DND-41 (cell line): Measurements from ENCODE around the gene CENPP.
"Not testable (repeated sequence)": the region's sequence is repeated elsewhere in the genome, so short reads cannot be mapped to it uniquely, and the experiment has no call there.

Source experiments
- ATAC-seq: fragments of 200-7000 bp; cut with Tn5 transposase; 3 replicates; pipeline ENCODE4 v1.9.1; 2021; ENCODE audit warnings: low read depth; ENCODE audit not compliant: insufficient read depth
- DNase-seq: peaks from one replicate; pipeline ENCODE4 v3.0.0-alpha.2; 2020
- H2AFZ ChIP-seq: 2 replicates; pipeline ENCODE4 v1.6.0; 2012; ENCODE audit warnings: low read depth, low read length
- H3K27ac ChIP-seq: 2 replicates; pipeline ENCODE4 v1.5.1; 2012; ENCODE audit warnings: low read length, inconsistent platforms
- H3K27me3 ChIP-seq: fragments of 200-600 bp; sonication (generic); 2 replicates; pipeline ENCODE4 v1.6.0; 2012; ENCODE audit warnings: low read length, mild to moderate bottlenecking, inconsistent platforms; ENCODE audit not compliant: insufficient read depth, poor library complexity
- H3K36me3 ChIP-seq: 2 replicates; pipeline ENCODE4 v1.5.1; 2012; ENCODE audit warnings: low read length, inconsistent platforms; ENCODE audit not compliant: insufficient read depth
- H3K4me1 ChIP-seq: 2 replicates; pipeline ENCODE4 v1.5.1; 2012; ENCODE audit warnings: mild to moderate bottlenecking, low read length; ENCODE audit not compliant: insufficient read depth
- H3K4me2 ChIP-seq: 2 replicates; pipeline ENCODE4 v1.6.0; 2012; ENCODE audit warnings: mild to moderate bottlenecking, moderate library complexity, low read length, inconsistent platforms; ENCODE audit not compliant: insufficient read depth
- H3K4me3 ChIP-seq, 2 experiments: fragments of 200-600 bp in 1 of 2; shearing (Covaris generic) in 1 of 2; 2 replicates each; pipeline ENCODE4 v1.5.1; 2012 to 2016; ENCODE audit warnings: inconsistent platforms in 2 of 2, low read length in 2 of 2, mild to moderate bottlenecking in 2 of 2, low read depth in 1 of 2, moderate library complexity in 1 of 2
- H3K79me2 ChIP-seq: 2 replicates; pipeline ENCODE4 v1.6.0; 2012; ENCODE audit warnings: low read length, inconsistent platforms; ENCODE audit not compliant: insufficient read depth
- H3K9ac ChIP-seq: 2 replicates; pipeline ENCODE4 v1.6.0; 2012; ENCODE audit warnings: low read depth, mild to moderate bottlenecking, inconsistent platforms, low read length, moderate library complexity
- H3K9me3 ChIP-seq: 2 replicates; pipeline ENCODE4 v1.5.1; 2012; ENCODE audit warnings: low read length, moderate library complexity, mild to moderate bottlenecking, inconsistent platforms; ENCODE audit not compliant: insufficient read depth, severe bottlenecking
- H4K20me1 ChIP-seq: 2 replicates; pipeline ENCODE4 v1.6.0; 2012; ENCODE audit warnings: low read length; ENCODE audit not compliant: insufficient read depth
- CTCF ChIP-seq: IDR thresholded peaks from 2 replicates; pipeline ENCODE4 v1.5.1; 2012; ENCODE audit warnings: borderline replicate concordance, low read length, moderate library complexity, mild to moderate bottlenecking; ENCODE audit not compliant: poor library complexity, severe bottlenecking; ENCODE audit errors: extremely low read depth
- EZH2 ChIP-seq: IDR thresholded peaks from 3 replicates; pipeline ENCODE4 v1.6.1; 2012; ENCODE audit warnings: borderline replicate concordance, low read depth, mild to moderate bottlenecking, moderate library complexity, low read length, inconsistent platforms; ENCODE audit not compliant: severe bottlenecking

The CENPP gene

DNA sequence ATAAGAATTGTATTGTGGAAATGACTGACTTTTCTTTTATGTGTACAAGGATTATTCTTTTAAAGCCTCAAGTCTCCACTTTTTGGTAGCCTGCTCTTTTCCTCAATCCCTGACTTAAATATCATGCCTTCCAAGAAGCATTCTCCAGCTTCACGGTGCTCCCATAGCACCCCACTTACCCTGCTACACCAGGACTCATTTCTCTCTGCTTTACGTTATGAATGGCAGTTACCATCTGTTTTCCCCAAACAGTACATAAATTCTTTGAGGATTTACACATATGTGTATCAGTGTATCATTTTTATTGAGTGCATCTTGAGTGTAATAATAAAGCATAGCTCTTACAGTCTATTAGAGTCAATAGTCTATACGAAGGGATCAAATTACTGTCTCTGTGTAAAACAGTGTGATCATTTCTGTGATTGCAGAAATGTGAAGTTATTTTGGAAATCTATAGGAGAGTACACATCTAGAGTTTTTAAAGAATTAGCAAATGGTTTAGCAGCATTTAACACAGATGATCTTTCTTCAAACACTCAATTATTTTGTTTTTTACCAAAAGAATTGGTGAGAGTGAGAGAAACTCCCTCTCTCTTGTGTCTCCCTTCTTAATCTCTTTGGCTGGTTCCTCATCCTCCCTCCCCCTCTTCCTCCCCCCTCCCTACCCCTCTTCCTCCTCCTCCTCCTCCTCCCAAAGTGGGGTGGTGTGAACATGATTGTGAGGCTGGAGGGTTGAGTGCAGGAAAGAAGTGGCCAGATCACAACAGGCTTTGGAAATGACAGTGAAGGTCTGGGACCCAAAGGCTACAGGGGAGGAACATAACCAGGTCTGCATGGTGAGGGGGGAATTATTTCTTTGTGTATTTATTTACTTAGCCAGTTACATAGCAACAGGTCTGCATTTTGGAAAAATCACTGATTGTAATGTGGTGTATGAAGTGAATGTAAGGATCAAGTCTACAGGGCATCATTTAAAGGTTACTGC, 237.7 kb downstream of the CENPP start:
- Histone ChIP-seq H3K79me2 (no peaks in the 10 kb centered on the region), H3K4me1 (no peaks in the 10 kb centered on the region), H2AFZ (no peak overlapping the region), H3K9ac (no peak overlapping the region), H3K27me3 (no peaks in the 10 kb centered on the region), H3K4me3 (no peak overlapping the region), H4K20me1 (no peaks in the 10 kb centered on the region), H3K36me3 (no peaks in the 10 kb centered on the region), H3K4me2 (no peak overlapping the region), H3K27ac (no peak overlapping the region), H3K9me3 (no peaks in the 10 kb centered on the region)
- no peak for ATAC-seq
- no peak for DNase-seq
- TF ChIP-seq CTCF, result no peak

GRCh38 chr9:92564504-92564903, 238.8 kb downstream of the CENPP start:
- Histone ChIP-seq H3K4me3 (no peak overlapping the region), H3K36me3 (no peaks in the 10 kb centered on the region), H3K4me1 (no peaks in the 10 kb centered on the region), H3K27ac (no peak overlapping the region), H3K9ac (no peak overlapping the region), H4K20me1 (no peaks in the 10 kb centered on the region), H2AFZ (no peak overlapping the region), H3K4me2 (no peak overlapping the region), H3K79me2 (no peaks in the 10 kb centered on the region), H3K27me3 (no peaks in the 10 kb centered on the region), H3K9me3 (no peaks in the 10 kb centered on the region)
- DNase-seq (no peak), ATAC-seq (no peak)
- TF ChIP-seq CTCF (no peak), EZH2 (no peak)

DNA sequence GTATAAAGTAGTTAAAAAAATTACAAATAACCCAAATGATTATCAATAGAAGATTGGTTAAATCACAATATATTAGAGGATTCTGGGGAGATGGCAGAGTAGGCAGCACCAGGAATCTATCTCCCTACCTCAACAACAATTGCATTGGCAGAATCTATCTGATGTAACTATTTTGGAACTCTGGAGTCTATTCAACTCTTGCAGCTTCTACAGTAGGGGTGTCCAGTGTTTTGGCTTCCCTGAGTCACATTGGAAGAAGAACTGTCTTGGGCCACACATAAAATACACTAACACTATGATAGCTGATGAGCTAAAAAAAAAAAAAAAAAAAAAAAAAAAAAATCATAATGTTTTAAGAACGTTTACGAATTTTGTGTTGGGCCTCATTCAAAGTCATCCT, 239.2 kb downstream of the CENPP start:
- TF ChIP-seq CTCF (no peak), EZH2 (no peak)
- Histone ChIP-seq H4K20me1 (no peaks in the 10 kb centered on the region), H3K4me1 (no peaks in the 10 kb centered on the region), H3K27ac (no peak overlapping the region), H3K27me3 (no peaks in the 10 kb centered on the region), H3K36me3 (no peaks in the 10 kb centered on the region), H3K79me2 (no peaks in the 10 kb centered on the region), H3K9ac (no peak overlapping the region), H3K4me3 (no peak overlapping the region), H3K9me3 (no peaks in the 10 kb centered on the region), H2AFZ (no peak overlapping the region), H3K4me2 (no peak overlapping the region)
- ATAC-seq, result no peak
- DNase-seq, result no peak

- not testable (repeated sequence) for DNase-seq, H3K27ac ChIP-seq, H3K4me2 ChIP-seq, H2AFZ ChIP-seq, H3K4me1 ChIP-seq, H3K9me3 ChIP-seq, H3K79me2 ChIP-seq, H3K9ac ChIP-seq, H3K36me3 ChIP-seq, H4K20me1 ChIP-seq, ATAC-seq, H3K27me3 ChIP-seq, H3K4me3 ChIP-seq
Observed at GRCh38 chr9:92571871-92572270, 246.1 kb downstream of the CENPP start.

DNA sequence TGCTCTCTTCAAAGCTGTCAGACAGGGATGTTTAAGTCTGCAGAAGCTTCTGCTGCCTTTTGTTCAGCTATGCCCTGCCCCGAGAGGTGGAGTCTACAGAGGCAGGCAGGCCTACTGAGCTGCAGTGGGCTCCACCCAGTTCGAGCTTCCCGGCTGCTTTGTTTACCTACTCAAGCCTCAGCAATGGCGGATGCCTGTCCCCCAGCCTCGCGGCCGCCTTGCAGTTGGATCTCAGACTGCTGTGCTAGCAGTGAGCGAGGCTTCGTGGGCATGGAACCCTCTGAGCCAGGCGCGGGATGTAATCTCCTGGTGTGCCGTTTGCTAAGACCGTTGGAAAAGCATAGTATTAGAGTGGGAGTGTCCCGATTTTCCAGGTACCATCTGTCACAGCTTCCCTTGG, 247.9 kb downstream of the CENPP start:
- not testable (repeated sequence) for ATAC-seq, H3K9me3 ChIP-seq, H3K27me3 ChIP-seq, DNase-seq, H3K79me2 ChIP-seq, H3K9ac ChIP-seq, H3K4me1 ChIP-seq, H4K20me1 ChIP-seq, H3K27ac ChIP-seq, H3K4me2 ChIP-seq, H2AFZ ChIP-seq, H3K4me3 ChIP-seq, H3K36me3 ChIP-seq
